HFFc6 (cell line): ENCODE results near the gene EPS15. TPM values are rescaled to one million over a fixed set of nuclear protein-coding genes. Genes with fewer than 3 reads are reported as not detected.
A peak's percentile ranks its signal among the peaks of the same experiment; 100 is the strongest.

Source experiments
- DNase-seq: peaks from one replicate; pipeline ENCODE4 v3.0.0-alpha.2; 2018
- H3K27ac Mint-ChIP-seq: 2 replicates; pipeline ENCODE4 v1.8.0; 2020; ENCODE audit warnings: mild to moderate bottlenecking, mixed read lengths
- H3K27me3 Mint-ChIP-seq: 2 replicates; pipeline ENCODE4 v1.8.0; 2021; ENCODE audit warnings: mild to moderate bottlenecking, moderate library complexity, mixed read lengths; ENCODE audit not compliant: insufficient read depth
- H3K36me3 Mint-ChIP-seq: 2 replicates; pipeline ENCODE4 v1.8.0; 2021; ENCODE audit warnings: low read depth, mixed read lengths
- H3K4me1 Mint-ChIP-seq: 2 replicates; pipeline ENCODE4 v1.8.0; 2020; ENCODE audit warnings: low read depth, mixed read lengths
- H3K4me3 Mint-ChIP-seq: 2 replicates; pipeline ENCODE4 v1.8.0; 2020; ENCODE audit warnings: mild to moderate bottlenecking, moderate library complexity, mixed read lengths
- H3K9me3 Mint-ChIP-seq: 2 replicates; pipeline ENCODE4 v1.8.0; 2020; ENCODE audit warnings: mild to moderate bottlenecking, mixed read lengths
- total RNA-seq, 6 experiments: library from RNA; stranded (reverse); fragmentation: NEBNext Ultra II Directional; extraction: Animal tissue kit (Norgen Biotek cat#: 25700); gene quantifications; 2 replicates in 1 of 6; 3 replicates in 5 of 6; pipeline ENCODE4 v1.2.3, GENCODE V29; 2021
- TF ChIP-seq, protein P1 (sequence below): fragments of 200-600 bp; sonication (generic); IDR thresholded peaks from 2 replicates; pipeline ENCODE4 v1.5.0; 2021; ENCODE audit warnings: antibody characterized with exemption, mild to moderate bottlenecking

EPS15 gene
- total RNA-seq, 6 experiments from 2014 or later = 45.2 to 55.7 (median 49.6) TPM

DNA sequence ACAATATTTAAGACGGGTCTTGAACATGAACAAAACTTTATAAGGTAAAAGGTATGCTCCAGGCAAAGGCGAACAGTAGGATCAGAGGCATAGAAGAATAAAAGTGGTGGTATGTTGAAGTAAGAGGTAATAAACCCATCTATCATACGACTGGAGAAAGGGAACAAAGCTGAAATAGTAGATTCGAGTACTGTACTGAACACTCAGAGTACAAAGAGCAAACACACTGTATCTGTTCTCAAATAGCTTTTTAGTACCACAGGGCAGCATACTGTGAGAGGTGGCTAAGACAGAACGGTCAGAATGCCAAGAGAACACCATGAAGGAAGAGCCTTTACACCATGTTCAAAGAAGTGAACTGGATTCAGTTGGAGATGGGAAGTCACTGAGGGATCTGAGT lies 83.2 kb downstream of the EPS15 start:
- Mint-ChIP-seq H3K27me3 (no peaks in the 10 kb centered on the region), H3K27ac (no peak overlapping the region), H3K4me3 (no peak overlapping the region), H3K4me1 (peaks cover 14% of the 10 kb centered on the region), H3K9me3 (no peaks in the 10 kb centered on the region), H3K36me3 (peaks cover 27% of the 10 kb centered on the region)
- TF ChIP-seq, protein P1, sequence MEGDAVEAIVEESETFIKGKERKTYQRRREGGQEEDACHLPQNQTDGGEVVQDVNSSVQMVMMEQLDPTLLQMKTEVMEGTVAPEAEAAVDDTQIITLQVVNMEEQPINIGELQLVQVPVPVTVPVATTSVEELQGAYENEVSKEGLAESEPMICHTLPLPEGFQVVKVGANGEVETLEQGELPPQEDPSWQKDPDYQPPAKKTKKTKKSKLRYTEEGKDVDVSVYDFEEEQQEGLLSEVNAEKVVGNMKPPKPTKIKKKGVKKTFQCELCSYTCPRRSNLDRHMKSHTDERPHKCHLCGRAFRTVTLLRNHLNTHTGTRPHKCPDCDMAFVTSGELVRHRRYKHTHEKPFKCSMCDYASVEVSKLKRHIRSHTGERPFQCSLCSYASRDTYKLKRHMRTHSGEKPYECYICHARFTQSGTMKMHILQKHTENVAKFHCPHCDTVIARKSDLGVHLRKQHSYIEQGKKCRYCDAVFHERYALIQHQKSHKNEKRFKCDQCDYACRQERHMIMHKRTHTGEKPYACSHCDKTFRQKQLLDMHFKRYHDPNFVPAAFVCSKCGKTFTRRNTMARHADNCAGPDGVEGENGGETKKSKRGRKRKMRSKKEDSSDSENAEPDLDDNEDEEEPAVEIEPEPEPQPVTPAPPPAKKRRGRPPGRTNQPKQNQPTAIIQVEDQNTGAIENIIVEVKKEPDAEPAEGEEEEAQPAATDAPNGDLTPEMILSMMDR = no peak
- no peak for DNase-seq

DNA sequence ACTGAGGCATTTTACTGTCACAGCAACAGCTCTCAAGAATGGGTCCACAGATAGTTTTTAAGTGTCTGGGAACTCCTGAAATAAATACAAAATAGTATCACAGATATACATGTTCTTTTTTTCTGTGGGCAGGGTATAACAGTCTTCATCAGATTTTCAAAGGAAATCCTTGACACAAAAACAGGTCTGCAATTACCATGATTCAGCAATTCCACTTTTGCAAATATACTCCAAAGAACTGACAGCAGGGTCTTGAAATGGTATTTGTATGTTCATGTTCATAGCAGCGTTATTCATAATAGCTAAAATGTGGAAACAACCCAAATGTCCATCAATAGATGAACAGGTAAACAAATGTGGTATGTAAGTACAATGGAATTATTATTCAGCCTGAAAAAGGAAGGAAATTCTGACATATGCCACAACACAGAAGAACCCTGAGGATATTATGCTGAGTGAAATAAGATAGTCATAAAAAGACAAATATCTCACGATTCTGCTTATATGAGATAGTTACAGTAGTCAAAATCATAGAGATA lies 85.0 kb downstream of the EPS15 start:
- Mint-ChIP-seq H3K27ac (peak overlapping the region; percentile 29), H3K27me3 (no peaks in the 10 kb centered on the region), H3K4me1 (peaks cover 14% of the 10 kb centered on the region), H3K4me3 (no peak overlapping the region), H3K9me3 (no peaks in the 10 kb centered on the region), H3K36me3 (peaks cover 26% of the 10 kb centered on the region)
- TF ChIP-seq, protein P1 = no peak
- no peak for DNase-seq

DNA sequence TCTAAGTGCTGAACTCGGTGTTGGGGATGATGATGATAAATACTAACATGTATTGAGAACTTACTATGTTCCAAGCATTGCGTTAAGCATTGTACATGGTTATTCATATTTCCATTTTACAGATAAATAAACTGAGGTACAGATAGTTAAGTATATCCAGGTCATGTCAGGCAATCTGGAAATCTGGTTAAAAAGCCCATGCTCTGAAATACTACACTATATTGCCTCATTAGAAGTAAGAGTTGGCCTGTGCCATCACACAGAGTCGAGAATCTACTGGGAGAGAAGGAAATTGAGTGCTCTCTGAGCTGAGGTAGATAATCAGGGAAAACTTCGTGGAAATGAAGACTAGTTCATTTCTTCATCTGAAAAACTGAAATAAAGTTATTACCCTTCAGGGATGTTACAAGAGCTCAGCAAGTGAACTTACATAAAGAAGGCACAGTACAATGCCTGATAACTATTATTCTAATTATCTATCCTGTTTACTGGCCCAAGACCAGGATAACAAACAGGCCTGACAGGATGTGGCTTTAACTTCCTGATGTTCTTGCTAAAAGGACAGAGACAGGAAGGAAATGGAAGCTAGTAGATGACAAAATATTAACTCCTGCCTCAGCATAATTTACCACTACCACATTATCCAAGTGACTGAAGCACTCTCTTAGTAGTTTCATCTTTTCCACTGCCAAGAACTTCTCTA lies 85.6 kb downstream of the EPS15 start:
- no peak overlapping the region for H3K4me3 Mint-ChIP-seq
- peaks cover 14% of the 10 kb centered on the region for H3K4me1 Mint-ChIP-seq
- peaks cover 21% of the 10 kb centered on the region for H3K36me3 Mint-ChIP-seq
- H3K9me3 Mint-ChIP-seq = no peaks in the 10 kb centered on the region
- DNase-seq = no peak
- H3K27ac Mint-ChIP-seq = peak overlapping the region; percentile 29
- H3K27me3 Mint-ChIP-seq = no peaks in the 10 kb centered on the region
- TF ChIP-seq, protein P1 = no peak

DNA sequence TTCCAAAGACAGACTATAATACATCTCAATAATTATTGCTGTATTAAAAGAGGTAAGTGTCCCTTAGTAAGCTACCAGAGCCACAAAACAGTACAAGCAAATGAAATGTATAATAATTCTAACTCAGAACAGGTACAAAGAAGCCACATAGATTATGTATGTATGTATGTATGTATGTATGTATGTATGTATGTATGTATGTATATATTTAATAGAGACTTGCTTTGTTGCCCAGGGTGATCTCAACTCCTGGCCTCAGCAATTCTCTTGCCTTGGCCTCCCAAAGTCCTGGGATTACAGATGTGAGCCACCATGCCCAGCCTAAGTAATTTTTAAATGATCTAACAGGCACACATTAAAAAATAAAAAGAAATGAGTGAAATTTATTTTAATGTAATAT lies 86.9 kb downstream of the EPS15 start:
- Mint-ChIP-seq H3K36me3 (peaks cover 28% of the 10 kb centered on the region), H3K4me3 (no peak overlapping the region), H3K4me1 (peaks cover 14% of the 10 kb centered on the region), H3K27ac (no peak overlapping the region), H3K9me3 (no peaks in the 10 kb centered on the region), H3K27me3 (no peaks in the 10 kb centered on the region)
- TF ChIP-seq, protein P1 = no peak
- DNase-seq = no peak

DNA sequence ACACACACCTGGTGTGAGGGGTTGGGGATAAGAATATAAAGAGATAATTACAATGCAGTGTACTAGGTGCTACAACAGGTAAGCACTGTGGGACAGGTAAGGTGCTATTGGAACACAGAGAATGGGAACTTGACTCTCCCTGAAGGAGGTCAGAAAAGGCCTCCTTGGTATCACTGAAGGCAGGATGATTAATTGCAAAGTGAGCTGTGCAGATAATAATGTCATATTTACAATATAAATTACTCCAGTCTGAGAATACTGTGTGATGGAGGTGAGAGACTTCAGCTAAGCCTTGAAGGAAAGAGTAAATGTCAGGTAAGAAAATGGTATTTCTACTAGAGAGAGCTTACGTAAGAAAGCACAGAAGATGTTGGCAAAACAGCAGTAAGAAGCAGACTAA lies 91.6 kb downstream of the EPS15 start:
- TF ChIP-seq, protein P1 = no peak
- H3K9me3 Mint-ChIP-seq = no peaks in the 10 kb centered on the region
- no peaks in the 10 kb centered on the region for H3K27me3 Mint-ChIP-seq
- no peak overlapping the region for H3K4me3 Mint-ChIP-seq
- no peak for DNase-seq
- peaks cover 7% of the 10 kb centered on the region; the same call in 1 of the 2 replicates for H3K36me3 Mint-ChIP-seq
- H3K4me1 Mint-ChIP-seq = peaks cover 16% of the 10 kb centered on the region
- H3K27ac Mint-ChIP-seq = no peak overlapping the region
